Left ventricle myocardium inferior (tissue), 1 donor: ENCODE measurements around the gene MARK2. TPM values are rescaled to one million over a fixed set of nuclear protein-coding genes. Genes with fewer than 3 reads are reported as not detected.

ENCODE experiments used
- DNase-seq: peaks from one replicate; pipeline ENCODE4 v3.0.0-alpha.2; 2020
- H3K27ac ChIP-seq: fragments of 200-600 bp; replicated peaks from 2 replicates; pipeline ENCODE4 v1.8.0; 2021
- H3K27me3 ChIP-seq: fragments of 200-600 bp; 2 replicates; pipeline ENCODE4 v1.8.0; 2021; ENCODE audit warnings: low read depth
- H3K36me3 ChIP-seq: fragments of 200-600 bp; 2 replicates; pipeline ENCODE4 v1.8.0; 2021
- H3K4me1 ChIP-seq: fragments of 200-600 bp; 2 replicates; pipeline ENCODE4 v1.8.0; 2021
- H3K4me3 ChIP-seq: fragments of 200-600 bp; 2 replicates; pipeline ENCODE4 v1.8.0; 2021; ENCODE audit warnings: mild to moderate bottlenecking, moderate library complexity
- H3K9me3 ChIP-seq: fragments of 200-600 bp; replicated peaks from 2 replicates; pipeline ENCODE4 v1.8.0; 2021
- CTCF ChIP-seq: fragments of 200-600 bp; IDR thresholded peaks from 2 replicates; pipeline ENCODE4 v1.8.0; 2021; ENCODE audit warnings: antibody characterized with exemption, mild to moderate bottlenecking, borderline replicate concordance
- intact Hi-C: fragments of 100-400 bp; cut with micrococcal nuclease; formaldehyde crosslinking; loops from one replicate; pipeline ENCODE4 v1.11.0; 2022
- total RNA-seq: library from RNA; stranded (reverse); fragmentation: NEBNext Ultra II Directional; extraction: Animal tissue kit (Norgen Biotek cat#: 25700); gene quantifications from one replicate; pipeline ENCODE4 v1.2.1, GENCODE V29; 2021
- donor health status: DM: no; HTN: yes; CAD: no; lungs with severe emphysema.

The MARK2 gene
- total RNA-seq, 1 donor from 2014 or later, result 36.6 TPM

DNA sequence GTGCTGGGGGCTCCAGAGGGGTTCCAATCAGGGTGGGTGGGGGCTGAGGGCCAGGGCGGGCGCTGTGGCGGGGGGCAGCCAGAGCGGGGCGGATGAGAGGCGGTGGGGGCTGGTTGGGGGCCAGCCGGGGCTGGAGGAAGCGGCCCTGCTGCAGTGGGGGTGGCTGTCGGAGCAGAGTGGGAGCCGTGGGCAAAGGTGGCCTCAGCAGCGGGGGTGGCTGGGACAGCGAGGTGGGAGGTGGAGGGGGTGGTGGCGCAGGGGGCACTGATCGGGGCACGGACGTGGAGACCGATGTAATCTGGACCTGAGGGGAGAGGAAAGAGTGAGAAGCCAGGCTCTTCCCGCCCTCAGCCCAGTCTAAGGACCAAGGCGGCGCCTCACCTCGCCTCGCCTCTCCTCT lies 73.0 kb downstream of the MARK2 start:
- intact Hi-C loops, result no loop called here
- Histone ChIP-seq H3K4me3 (no peak overlapping the region), H3K36me3 (peaks cover 26% of the 10 kb centered on the region), H3K4me1 (peaks cover 59% of the 10 kb centered on the region), H3K27ac (no peak overlapping the region), H3K27me3 (no peaks in the 10 kb centered on the region), H3K9me3 (no peaks in the 10 kb centered on the region)
- TF ChIP-seq CTCF, result no peak
- no peak for DNase-seq

DNA sequence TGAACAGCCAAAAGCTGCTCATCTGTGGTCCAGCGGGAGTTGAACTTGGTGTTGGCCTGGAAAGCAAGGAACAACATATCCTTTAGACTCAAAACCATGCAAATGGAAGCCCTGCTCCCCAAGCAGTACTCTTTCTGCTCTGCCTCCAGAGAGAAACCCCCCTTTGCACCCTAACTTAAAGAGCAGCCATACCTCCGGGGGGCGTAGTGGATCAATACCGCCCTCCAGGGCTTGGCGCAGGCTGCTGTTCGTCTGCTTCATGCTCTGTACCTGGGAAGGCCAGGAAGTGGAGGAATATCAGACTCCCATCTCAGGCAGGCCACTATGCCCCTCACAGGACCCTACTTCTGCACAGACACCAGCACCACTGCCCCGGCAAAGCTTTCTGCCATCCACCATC lies 73.8 kb downstream of the MARK2 start:
- no peaks in the 10 kb centered on the region for H3K27me3 ChIP-seq
- peaks cover 61% of the 10 kb centered on the region for H3K4me1 ChIP-seq
- TF ChIP-seq CTCF, result no peak

GRCh38 chr11:63913866-63914830 lies 75.2 kb downstream of the MARK2 start:
- H3K27me3 ChIP-seq, result no peaks in the 10 kb centered on the region
- H3K4me1 ChIP-seq, result peaks cover 61% of the 10 kb centered on the region
- no peak for DNase-seq
- H3K36me3 ChIP-seq, result peaks cover 4% of the 10 kb centered on the region
- intact Hi-C loops, result no loop called here
- no peak for TF ChIP-seq CTCF
- no peak overlapping the region for H3K27ac ChIP-seq
- no peak overlapping the region for H3K4me3 ChIP-seq
- H3K9me3 ChIP-seq, result no peaks in the 10 kb centered on the region

More for the DNA sequence above, 73.8 kb downstream of the MARK2 start:
- no peak overlapping the region for H3K4me3 ChIP-seq
- peaks cover 18% of the 10 kb centered on the region for H3K36me3 ChIP-seq
- H3K9me3 ChIP-seq, result no peaks in the 10 kb centered on the region
- H3K27ac ChIP-seq, result no peak overlapping the region
- intact Hi-C loops, result no loop called here
- DNase-seq, result no peak

DNA sequence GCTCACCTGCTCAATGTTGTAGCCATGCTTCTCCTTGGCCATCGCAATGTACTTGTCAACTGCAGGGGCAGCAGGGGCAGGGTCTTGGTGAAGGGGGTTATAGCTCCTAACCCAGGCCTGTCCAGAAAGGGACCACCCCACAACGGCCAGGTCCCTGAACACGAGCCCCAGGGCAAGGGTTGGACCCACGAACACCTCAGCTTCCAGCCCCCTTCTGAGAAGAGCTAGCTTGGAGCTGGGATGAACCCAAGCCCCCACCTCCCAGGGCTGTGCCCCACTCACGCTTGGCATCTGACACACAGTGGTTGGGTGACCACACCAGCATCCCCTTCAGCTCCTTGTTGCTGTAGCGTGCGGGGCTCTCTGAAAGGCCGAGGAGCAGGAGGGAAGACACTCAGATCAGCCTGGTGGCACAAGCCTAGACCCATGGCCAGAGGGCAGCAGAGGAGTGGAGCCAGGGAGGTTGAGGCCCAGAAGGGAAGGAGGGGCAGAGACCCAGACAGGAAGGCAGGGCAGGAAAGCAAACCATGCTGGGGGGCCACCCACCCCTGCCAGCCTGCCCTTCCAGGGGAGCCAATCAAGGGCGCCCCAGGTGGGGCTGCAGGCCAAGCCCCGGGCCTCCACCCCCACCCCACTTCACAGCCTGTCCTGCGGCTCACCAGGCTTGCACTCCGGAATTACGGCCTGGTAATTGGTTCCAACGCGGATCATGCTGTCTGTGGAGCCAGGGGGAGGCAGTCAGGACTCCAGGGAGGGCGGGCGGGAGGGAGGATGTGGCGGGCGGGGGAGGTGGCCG lies 76.2 kb downstream of the MARK2 start:
- no peak for TF ChIP-seq CTCF
- no peaks in the 10 kb centered on the region for H3K36me3 ChIP-seq
- no peaks in the 10 kb centered on the region for H3K27me3 ChIP-seq
- H3K4me1 ChIP-seq, result peaks cover 61% of the 10 kb centered on the region
- peak overlapping the region; percentile 67 for H3K4me3 ChIP-seq
- no peak overlapping the region for H3K27ac ChIP-seq
- intact Hi-C loops, result no loop called here
- DNase-seq, result no peak
- no peaks in the 10 kb centered on the region for H3K9me3 ChIP-seq

GRCh38 chr11:63915961-63916836 lies 77.3 kb downstream of the MARK2 start:
- H3K27ac ChIP-seq, result peak overlapping the region; percentile 99
- peaks cover 63% of the 10 kb centered on the region for H3K4me1 ChIP-seq
- no peaks in the 10 kb centered on the region for H3K27me3 ChIP-seq
- H3K36me3 ChIP-seq, result no peaks in the 10 kb centered on the region
- intact Hi-C loops, result no loop called here
- H3K4me3 ChIP-seq, result peak overlapping the region; percentile 67
- H3K9me3 ChIP-seq, result no peaks in the 10 kb centered on the region
- TF ChIP-seq CTCF, result peak; percentile 67
- peak; percentile 58 for DNase-seq
